ENCODE data around the gene ARSG. TPM values are rescaled to one million over a fixed set of nuclear protein-coding genes. Genes with fewer than 3 reads are reported as not detected.

The ARSG gene
- total and polyA plus RNA-seq, 2 of the 13 experiments (the other 11 are each of a cell fraction or from before 2014, with no cell fraction given) = 3.7 to 15.2 TPM

GRCh38 chr17:68383443-68384321 lies 92.4 kb downstream of the ARSG start (continued):
- TF ChIP-seq CEBPZ (IDR thresholded peaks at IDR 0.05; ENCODE audit: low read length) (no peak), ARNT (IDR thresholded peaks at IDR 0.05) (no peak), PBX3 (CRISPR knock-in tag; IDR thresholded peaks at IDR 0.05; ENCODE audit: borderline replicate concordance) (no peak), EZH2 (conservative IDR thresholded peaks at IDR 0.05; ENCODE audit: low read depth, low read length) (no peak), NR3C1 (CRISPR knock-in tag; IDR thresholded peaks at IDR 0.05) (no peak), IRF2 (CRISPR knock-in tag; IDR thresholded peaks at IDR 0.05) (peak; percentile 57; the same call in 1 of the 2 replicates), KMT2B (CRISPR knock-in tag; IDR thresholded peaks at IDR 0.05) (peak; percentile 83), ZBTB34 (CRISPR knock-in tag; IDR thresholded peaks at IDR 0.05) (peak; percentile 86), EEA1 (CRISPR knock-in tag; IDR thresholded peaks at IDR 0.05; ENCODE audit: borderline replicate concordance) (no peak), AHDC1 (CRISPR knock-in tag; IDR thresholded peaks at IDR 0.05; ENCODE audit: borderline replicate concordance) (peak; percentile 93)
